LNCaP clone FGC (cell line): ENCODE data around the gene SMAD3.

Experiments
- DNase-seq: peaks from one replicate; pipeline ENCODE4 v3.0.0-alpha.2; 2011; ENCODE audit warnings: low read depth
- H3K4me3 ChIP-seq: 2 replicates; pipeline ENCODE4 v1.5.1; 2011; ENCODE audit warnings: mild to moderate bottlenecking, low read depth, low read length, control low read depth
- CTCF ChIP-seq: IDR thresholded peaks from 2 replicates; pipeline ENCODE4 v1.5.1; 2012; ENCODE audit warnings: mild to moderate bottlenecking; ENCODE audit not compliant: control insufficient read depth, insufficient read depth; ENCODE audit errors: extremely low read depth

The SMAD3 gene

GRCh38 chr15:67161412-67161811, 96.0 kb downstream of the SMAD3 start:
- no peak for DNase-seq
- TF ChIP-seq CTCF, result no peak

GRCh38 chr15:67161881-67162280, 96.5 kb downstream of the SMAD3 start:
- no peak for DNase-seq
- TF ChIP-seq CTCF, result no peak

More at GRCh38 chr15:67161412-67161811, 96.0 kb downstream of the SMAD3 start:
- H3K4me3 ChIP-seq, result no peak overlapping the region

GRCh38 chr15:67163180-67163579, 97.8 kb downstream of the SMAD3 start:
- no peak overlapping the region for H3K4me3 ChIP-seq
- TF ChIP-seq CTCF, result no peak
- DNase-seq, result no peak

More at GRCh38 chr15:67161881-67162280, 96.5 kb downstream of the SMAD3 start:
- no peak overlapping the region for H3K4me3 ChIP-seq

GRCh38 chr15:67164401-67164791, 99.0 kb downstream of the SMAD3 start:
- no peak overlapping the region for H3K4me3 ChIP-seq
- DNase-seq, result no peak
- no peak for TF ChIP-seq CTCF

GRCh38 chr15:67164811-67165253, 99.4 kb downstream of the SMAD3 start:
- TF ChIP-seq CTCF, result no peak
- no peak overlapping the region for H3K4me3 ChIP-seq
- no peak for DNase-seq

- no peak for TF ChIP-seq CTCF
- no peak for DNase-seq
- H3K4me3 ChIP-seq, result no peak overlapping the region
Measured at GRCh38 chr15:67165254-67166253, 100.2 kb downstream of the SMAD3 start.
